Measurements from ENCODE around the gene TBC1D14.

Gene TBC1D14

DNA sequence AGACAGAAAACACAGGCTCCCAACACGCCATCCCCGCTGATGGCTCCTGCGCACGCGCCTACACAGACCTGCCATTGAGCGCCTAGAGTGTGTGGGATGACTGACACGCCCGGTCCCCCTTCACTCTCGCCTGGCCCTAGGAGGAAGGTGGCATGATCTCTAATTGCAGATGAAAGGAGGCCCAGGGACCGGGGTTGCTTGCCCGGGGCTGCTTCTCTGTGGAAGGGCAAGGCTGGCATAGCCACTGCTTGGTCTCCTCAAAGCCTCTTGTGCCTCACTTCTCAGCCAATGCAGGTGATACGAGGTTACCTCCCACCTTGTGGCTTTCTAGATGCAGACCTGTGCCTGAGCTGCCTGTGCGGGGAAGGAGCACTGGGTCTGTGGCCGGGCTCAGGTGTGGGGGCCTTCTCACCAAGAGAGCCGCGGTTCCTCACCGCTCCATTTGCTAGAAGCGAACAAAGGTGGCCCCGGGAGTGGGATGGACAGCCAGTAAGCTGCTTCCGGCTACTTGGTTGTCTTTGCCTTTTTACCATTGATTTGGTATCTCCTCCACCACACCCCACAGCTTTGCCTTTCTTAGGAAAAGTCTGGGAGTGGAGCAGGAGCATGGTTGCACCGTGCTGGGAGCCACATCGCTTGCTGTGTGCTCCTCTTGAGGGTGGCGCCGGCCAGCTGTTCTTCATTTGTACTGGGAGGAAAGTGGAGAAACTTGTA, 47.0 kb downstream of the TBC1D14 start:
- no peak for DNase-seq
- Histone ChIP-seq H3K27me3 (replicated peaks in 2 of 5; ENCODE audit: control insufficient read depth in 4 of 5, insufficient read depth in 5 of 5, low read length in 4 of 5) (no peaks in the 10 kb centered on the region), H3K4me1 (ENCODE audit: control extremely low read depth in 1 of 4, control insufficient read depth in 4 of 4, insufficient read depth in 4 of 4, low read length in 3 of 4) (peaks cover 0 to 16% (median 2%) of the 10 kb centered on the region in 4 experiments), H3K9me3 (ENCODE audit: control extremely low read depth in 1 of 5, control insufficient read depth in 4 of 5, insufficient read depth in 2 of 5, low read depth in 1 of 5, low read length in 4 of 5) (no peaks in the 10 kb centered on the region), H3K36me3 (ENCODE audit: control insufficient read depth in 4 of 4, insufficient read depth in 4 of 4, low read length in 3 of 4) (peaks cover 0 to 3% (median 1%) of the 10 kb centered on the region in 4 experiments), H3K27ac (ENCODE audit: insufficient read depth in 1 of 2, low read depth in 1 of 2, low read length in 2 of 2, poor library complexity in 1 of 2, severe bottlenecking in 2 of 2) (no peak overlapping the region), H3K4me3 (ENCODE audit: control insufficient read depth in 1 of 7, extremely low read depth in 1 of 7, insufficient read depth in 4 of 7, low read depth in 2 of 7, low read length in 6 of 7) (no peak overlapping the region)
- ChIA-PET POLR2A (no interaction called here), CTCF (interaction anchor here (1.1 to 1.3 kb wide), 3 partner anchors 14 to 22 kb away, joined by 3 to 5 read pairs (median 4); no protein-coding TSS in a partner anchor)
- WGBS (ENCODE audit: insufficient coverage): over 99% methylated on average over 21 of the region's 24 CpGs

DNA sequence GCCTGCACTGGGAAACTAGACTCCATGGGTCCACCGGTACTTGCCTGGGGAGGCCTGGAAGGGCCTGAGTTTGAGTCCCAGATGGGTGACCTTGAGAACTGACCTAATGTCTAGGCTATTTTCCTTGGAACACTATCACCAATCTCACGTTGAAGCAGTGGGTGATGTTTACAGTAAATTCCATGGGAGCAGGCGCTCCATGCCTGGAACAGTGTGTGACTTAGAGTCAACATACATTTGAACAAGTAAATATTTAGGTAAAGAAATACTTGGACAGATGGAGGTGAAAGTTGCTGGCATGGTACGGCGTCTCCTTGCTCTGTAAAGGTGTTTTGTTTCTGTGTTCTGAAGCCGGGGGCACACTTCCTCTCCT, 47.5 kb downstream of the TBC1D14 start:
- peaks cover 0 to 14% (median 0%) of the 10 kb centered on the region in 4 experiments for H3K4me1 ChIP-seq (ENCODE audit: control extremely low read depth in 1 of 4, control insufficient read depth in 4 of 4, insufficient read depth in 4 of 4, low read length in 3 of 4)
- POLR2A ChIA-PET: no interaction called here
- H3K4me3 ChIP-seq (ENCODE audit: control insufficient read depth in 1 of 7, extremely low read depth in 1 of 7, insufficient read depth in 4 of 7, low read depth in 2 of 7, low read length in 6 of 7): no peak overlapping the region
- no peaks in the 10 kb centered on the region for H3K27me3 ChIP-seq (replicated peaks in 2 of 5; ENCODE audit: control insufficient read depth in 4 of 5, insufficient read depth in 5 of 5, low read length in 4 of 5)
- DNase-seq: no peak
- peaks cover 0 to 8% (median 1%) of the 10 kb centered on the region in 4 experiments for H3K36me3 ChIP-seq (ENCODE audit: control insufficient read depth in 4 of 4, insufficient read depth in 4 of 4, low read length in 3 of 4)
- WGBS (ENCODE audit: insufficient coverage): 92% methylated on average over 3 of the region's 6 CpGs
- H3K9me3 ChIP-seq (ENCODE audit: control extremely low read depth in 1 of 5, control insufficient read depth in 4 of 5, insufficient read depth in 2 of 5, low read depth in 1 of 5, low read length in 4 of 5): no peaks in the 10 kb centered on the region
- CTCF ChIA-PET: no interaction called here
- no peak overlapping the region for H3K27ac ChIP-seq (ENCODE audit: insufficient read depth in 1 of 2, low read depth in 1 of 2, low read length in 2 of 2, poor library complexity in 1 of 2, severe bottlenecking in 2 of 2)

DNA sequence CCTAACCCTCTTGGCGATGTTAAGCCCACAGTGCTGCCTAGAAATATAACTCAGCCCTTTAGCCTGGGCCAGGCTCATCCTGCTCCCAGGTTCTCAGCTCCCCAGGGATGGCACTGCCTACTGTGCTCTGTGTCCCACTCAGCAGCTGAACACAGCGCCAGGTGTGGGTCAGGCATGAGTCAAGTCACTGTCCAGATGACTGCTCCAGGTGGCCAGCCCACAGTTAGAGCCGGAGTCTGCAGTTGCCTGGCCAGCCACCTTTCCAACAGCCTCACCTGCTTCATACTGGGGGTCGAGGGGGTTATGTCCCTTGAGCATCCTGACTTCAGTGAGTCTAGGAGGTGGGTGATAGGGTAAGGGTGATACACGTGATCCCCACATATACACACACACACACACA, 48.4 kb downstream of the TBC1D14 start:
- Histone ChIP-seq H3K27ac (ENCODE audit: insufficient read depth in 1 of 2, low read depth in 1 of 2, low read length in 2 of 2, poor library complexity in 1 of 2, severe bottlenecking in 2 of 2) (no peak overlapping the region), H3K4me3 (ENCODE audit: control insufficient read depth in 1 of 7, extremely low read depth in 1 of 7, insufficient read depth in 4 of 7, low read depth in 2 of 7, low read length in 6 of 7) (no peak overlapping the region), H3K36me3 (ENCODE audit: control insufficient read depth in 4 of 4, insufficient read depth in 4 of 4, low read length in 3 of 4) (peaks cover 0 to 11% (median 1%) of the 10 kb centered on the region in 4 experiments), H3K27me3 (replicated peaks in 2 of 5; ENCODE audit: control insufficient read depth in 4 of 5, insufficient read depth in 5 of 5, low read length in 4 of 5) (no peaks in the 10 kb centered on the region), H3K4me1 (ENCODE audit: control extremely low read depth in 1 of 4, control insufficient read depth in 4 of 4, insufficient read depth in 4 of 4, low read length in 3 of 4) (peaks cover 0 to 21% (median 4%) of the 10 kb centered on the region in 4 experiments), H3K9me3 (ENCODE audit: control extremely low read depth in 1 of 5, control insufficient read depth in 4 of 5, insufficient read depth in 2 of 5, low read depth in 1 of 5, low read length in 4 of 5) (no peaks in the 10 kb centered on the region)
- WGBS (ENCODE audit: insufficient coverage): 100% methylated on average over 1 of the region's 5 CpGs
- ChIA-PET CTCF (interaction anchor here (1.0 kb wide), 1 partner anchor 16 kb away, joined by 3 read pairs; no protein-coding TSS in a partner anchor), POLR2A (no interaction called here)
- DNase-seq: no peak

DNA sequence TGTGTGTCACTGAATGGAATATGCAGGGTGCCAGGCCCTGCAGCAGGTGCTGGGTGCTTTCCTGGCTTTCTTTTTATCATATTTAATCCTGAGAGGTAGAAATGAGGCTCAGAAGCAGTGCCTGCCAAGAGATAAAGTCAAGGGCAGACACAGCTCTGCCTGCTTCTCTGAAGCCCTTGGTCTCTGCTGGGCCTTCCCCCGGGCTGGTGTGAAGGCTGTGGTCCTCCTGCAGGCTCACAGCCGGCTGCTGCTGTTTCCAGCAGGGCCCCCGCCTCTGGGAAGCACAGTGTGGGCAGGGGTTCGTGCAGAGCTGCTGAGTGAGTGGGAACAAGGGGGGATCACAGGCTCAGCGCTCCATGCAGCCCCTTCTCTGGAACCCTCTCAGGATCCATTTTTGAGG, 49.6 kb downstream of the TBC1D14 start:
- DNase-seq: no peak
- no peaks in the 10 kb centered on the region for H3K27me3 ChIP-seq (replicated peaks in 2 of 5; ENCODE audit: control insufficient read depth in 4 of 5, insufficient read depth in 5 of 5, low read length in 4 of 5)
- no peak overlapping the region for H3K4me3 ChIP-seq (ENCODE audit: control insufficient read depth in 1 of 7, extremely low read depth in 1 of 7, insufficient read depth in 4 of 7, low read depth in 2 of 7, low read length in 6 of 7)
- peaks cover 0 to 34% (median 14%) of the 10 kb centered on the region in 4 experiments for H3K4me1 ChIP-seq (ENCODE audit: control extremely low read depth in 1 of 4, control insufficient read depth in 4 of 4, insufficient read depth in 4 of 4, low read length in 3 of 4)
- POLR2A ChIA-PET: no interaction called here
- H3K27ac ChIP-seq (ENCODE audit: insufficient read depth in 1 of 2, low read depth in 1 of 2, low read length in 2 of 2, poor library complexity in 1 of 2, severe bottlenecking in 2 of 2): no peak overlapping the region
- H3K36me3 ChIP-seq (ENCODE audit: control insufficient read depth in 4 of 4, insufficient read depth in 4 of 4, low read length in 3 of 4): peaks cover 0 to 11% (median 1%) of the 10 kb centered on the region in 4 experiments
- H3K9me3 ChIP-seq (ENCODE audit: control extremely low read depth in 1 of 5, control insufficient read depth in 4 of 5, insufficient read depth in 2 of 5, low read depth in 1 of 5, low read length in 4 of 5): no peaks in the 10 kb centered on the region
- CTCF ChIA-PET: interaction anchor here (2.0 kb wide), 1 partner anchor 15 kb away, joined by 7 read pairs; no protein-coding TSS in a partner anchor
- 98% methylated on average over 5 of the region's 5 CpGs for WGBS (ENCODE audit: insufficient coverage)

DNA sequence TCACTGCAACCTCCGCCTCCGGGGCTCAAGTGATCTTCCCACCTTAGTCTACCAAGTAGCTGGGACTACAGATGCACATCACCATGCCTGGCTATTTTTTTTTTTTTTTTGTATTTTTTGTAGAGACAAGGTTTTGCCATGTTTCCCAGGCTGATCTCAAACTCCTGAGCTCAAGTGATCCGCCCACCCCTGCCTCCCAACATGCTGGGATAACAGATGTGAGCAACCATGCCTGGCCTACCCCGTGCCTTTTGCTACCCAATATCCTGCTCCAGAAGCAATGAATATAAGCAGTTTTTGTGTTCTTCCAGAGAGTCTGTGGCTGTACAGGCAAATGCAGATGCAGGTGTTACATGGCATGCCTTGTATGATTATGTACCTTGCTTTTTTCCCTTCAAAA, 50.5 kb downstream of the TBC1D14 start:
- no peak overlapping the region for H3K4me3 ChIP-seq (ENCODE audit: control insufficient read depth in 1 of 7, extremely low read depth in 1 of 7, insufficient read depth in 4 of 7, low read depth in 2 of 7, low read length in 6 of 7)
- H3K27ac ChIP-seq (ENCODE audit: insufficient read depth in 1 of 2, low read depth in 1 of 2, low read length in 2 of 2, poor library complexity in 1 of 2, severe bottlenecking in 2 of 2): no peak overlapping the region
- no peak for DNase-seq
- peaks cover 3 to 41% (median 17%) of the 10 kb centered on the region in 4 experiments for H3K4me1 ChIP-seq (ENCODE audit: control extremely low read depth in 1 of 4, control insufficient read depth in 4 of 4, insufficient read depth in 4 of 4, low read length in 3 of 4)
- H3K27me3 ChIP-seq (replicated peaks in 2 of 5; ENCODE audit: control insufficient read depth in 4 of 5, insufficient read depth in 5 of 5, low read length in 4 of 5): no peaks in the 10 kb centered on the region
- H3K36me3 ChIP-seq (ENCODE audit: control insufficient read depth in 4 of 4, insufficient read depth in 4 of 4, low read length in 3 of 4): peaks cover 0 to 11% (median 1%) of the 10 kb centered on the region in 4 experiments
- POLR2A ChIA-PET: interaction anchor here (0.7 kb wide), 1 partner anchor 11 kb away, joined by 4 read pairs; no protein-coding TSS in a partner anchor
- 100% methylated on average over 4 of the region's 4 CpGs for whole genome bisulfite sequencing (ENCODE audit: insufficient coverage)
- CTCF ChIA-PET: interaction anchor here (0.6 to 2.0 kb wide), 3 partner anchors 9 to 16 kb away, joined by 3 to 7 read pairs (median 3); no protein-coding TSS in a partner anchor
- H3K9me3 ChIP-seq (ENCODE audit: control extremely low read depth in 1 of 5, control insufficient read depth in 4 of 5, insufficient read depth in 2 of 5, low read depth in 1 of 5, low read length in 4 of 5): no peaks in the 10 kb centered on the region

DNA sequence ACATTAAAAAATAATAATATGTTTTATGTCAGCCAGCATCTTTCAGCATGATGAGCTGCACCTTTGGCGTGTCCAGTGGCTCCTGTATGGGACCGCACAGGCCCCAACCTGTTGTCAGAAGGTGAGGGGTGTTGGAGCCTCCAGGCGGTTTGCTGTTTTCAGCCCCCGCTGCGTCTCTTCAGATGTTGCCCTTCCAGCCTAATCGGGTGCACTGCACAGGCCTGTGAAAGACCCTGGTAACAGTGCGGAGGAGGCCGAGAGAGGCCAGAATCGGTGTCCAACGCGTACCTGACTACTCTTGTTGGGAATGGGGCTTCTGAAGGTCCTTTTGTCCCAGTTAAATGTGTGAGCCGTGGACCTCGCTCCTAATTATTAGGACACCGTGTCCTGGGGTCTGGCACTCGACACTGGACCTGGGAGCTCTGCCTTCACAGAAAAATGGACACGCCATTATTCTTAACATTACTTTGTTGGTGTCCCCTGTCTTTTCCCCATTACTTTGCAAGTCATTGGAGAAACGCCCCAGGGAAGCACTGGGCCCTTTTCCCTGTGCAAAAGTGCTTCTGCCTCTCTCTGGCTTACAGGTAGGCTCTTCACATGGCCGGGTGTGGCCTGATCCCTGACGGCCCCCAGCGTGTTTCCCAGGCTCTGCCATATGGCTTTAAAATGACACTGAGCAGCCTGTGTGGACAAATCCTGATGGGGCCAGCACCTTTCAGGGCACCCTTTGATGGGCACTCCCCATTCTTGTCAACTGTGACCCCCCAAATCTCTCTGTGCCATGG, 51.2 kb downstream of the TBC1D14 start:
- WGBS (ENCODE audit: insufficient coverage): 96% methylated on average over 16 of the region's 20 CpGs
- Histone ChIP-seq H3K9me3 (ENCODE audit: control extremely low read depth in 1 of 5, control insufficient read depth in 4 of 5, insufficient read depth in 2 of 5, low read depth in 1 of 5, low read length in 4 of 5) (no peaks in the 10 kb centered on the region), H3K4me1 (ENCODE audit: control extremely low read depth in 1 of 4, control insufficient read depth in 4 of 4, insufficient read depth in 4 of 4, low read length in 3 of 4) (peaks cover 3 to 41% (median 17%) of the 10 kb centered on the region in 4 experiments), H3K4me3 (ENCODE audit: control insufficient read depth in 1 of 7, extremely low read depth in 1 of 7, insufficient read depth in 4 of 7, low read depth in 2 of 7, low read length in 6 of 7) (no peak overlapping the region), H3K27ac (ENCODE audit: insufficient read depth in 1 of 2, low read depth in 1 of 2, low read length in 2 of 2, poor library complexity in 1 of 2, severe bottlenecking in 2 of 2) (no peak overlapping the region), H3K36me3 (ENCODE audit: control insufficient read depth in 4 of 4, insufficient read depth in 4 of 4, low read length in 3 of 4) (peaks cover 0 to 11% (median 1%) of the 10 kb centered on the region in 4 experiments), H3K27me3 (replicated peaks in 2 of 5; ENCODE audit: control insufficient read depth in 4 of 5, insufficient read depth in 5 of 5, low read length in 4 of 5) (no peaks in the 10 kb centered on the region)
- CTCF ChIA-PET: interaction anchor here (0.6 to 2.0 kb wide), 3 partner anchors 10 to 17 kb away, joined by 3 to 7 read pairs (median 3); no protein-coding TSS in a partner anchor
- POLR2A ChIA-PET: interaction anchor here (0.7 kb wide), 1 partner anchor 12 kb away, joined by 4 read pairs; no protein-coding TSS in a partner anchor
- no peak for DNase-seq

All from common myeloid progenitor, CD34-positive (primary cell).